22Rv1 (cell line): ENCODE results near the gene MAP1LC3B2.

Experiments used
- CTCF ChIP-seq: fragments of 450-650 bp; IDR thresholded peaks from 2 replicates; pipeline ENCODE4 v1.5.1; 2017; ENCODE audit warnings: mild to moderate bottlenecking
- ZFX ChIP-seq: fragments of 450-650 bp; IDR thresholded peaks from 2 replicates; pipeline ENCODE4 v1.6.1; 2017; ENCODE audit warnings: antibody characterized with exemption, borderline replicate concordance

- TF ChIP-seq CTCF, result no peak
- TF ChIP-seq ZFX, result no peak
These were observed 2.7 kb upstream of the MAP1LC3B2 start for GRCh38 chr12:116556356-116556952.
